Measurements from ENCODE around the gene DIAPH1.

Gene DIAPH1

DNA sequence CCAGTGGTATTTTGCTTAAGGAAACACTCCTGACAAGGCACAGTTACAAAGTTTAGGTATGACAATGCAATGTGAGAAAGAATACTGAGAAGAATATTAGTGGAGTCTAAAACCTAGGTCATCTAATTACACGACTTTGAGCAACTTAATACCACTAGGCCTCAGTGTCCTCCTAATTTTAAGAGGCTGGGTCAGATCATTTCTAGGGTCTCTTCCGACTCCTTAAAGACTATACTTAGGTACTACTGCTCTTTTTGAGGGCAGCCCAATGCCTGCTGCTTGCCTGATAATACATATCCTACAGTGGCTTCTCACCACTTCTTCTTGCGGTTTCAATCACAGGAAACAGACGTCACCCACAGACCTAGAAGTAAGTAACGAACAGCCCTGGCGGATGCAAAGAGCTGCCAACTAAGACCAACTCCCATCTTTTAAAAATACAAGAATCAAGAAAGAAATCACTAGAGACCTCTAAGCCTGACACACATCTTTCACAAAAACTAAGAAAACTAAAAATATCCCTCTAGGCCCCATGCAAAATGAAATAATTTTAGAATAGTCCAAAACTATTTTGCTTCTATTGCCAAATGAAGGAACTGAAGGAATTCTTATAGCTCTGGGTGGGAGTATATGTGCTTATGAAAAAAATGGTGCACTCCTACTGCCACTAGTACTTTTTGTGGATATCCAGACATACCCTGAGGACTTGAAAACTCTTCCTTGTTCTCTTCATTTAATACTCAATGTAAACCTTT lies 13.1 kb downstream of the DIAPH1 start:
- Histone ChIP-seq H3K27me3 (ENCODE audit: control insufficient read depth, insufficient read depth, low read length) (no peaks in the 10 kb centered on the region), H3K9me3 (ENCODE audit: control insufficient read depth, insufficient read depth, low read length) (no peaks in the 10 kb centered on the region), H3K4me3 (ENCODE audit: low read depth, low read length) (no peak overlapping the region), H3K4me1 (ENCODE audit: control insufficient read depth, insufficient read depth, low read length) (no peaks in the 10 kb centered on the region), H3K9ac (ENCODE audit: low read depth, low read length) (no peak overlapping the region), H3K36me3 (ENCODE audit: control insufficient read depth, insufficient read depth, low read length) (no peaks in the 10 kb centered on the region)

DNA sequence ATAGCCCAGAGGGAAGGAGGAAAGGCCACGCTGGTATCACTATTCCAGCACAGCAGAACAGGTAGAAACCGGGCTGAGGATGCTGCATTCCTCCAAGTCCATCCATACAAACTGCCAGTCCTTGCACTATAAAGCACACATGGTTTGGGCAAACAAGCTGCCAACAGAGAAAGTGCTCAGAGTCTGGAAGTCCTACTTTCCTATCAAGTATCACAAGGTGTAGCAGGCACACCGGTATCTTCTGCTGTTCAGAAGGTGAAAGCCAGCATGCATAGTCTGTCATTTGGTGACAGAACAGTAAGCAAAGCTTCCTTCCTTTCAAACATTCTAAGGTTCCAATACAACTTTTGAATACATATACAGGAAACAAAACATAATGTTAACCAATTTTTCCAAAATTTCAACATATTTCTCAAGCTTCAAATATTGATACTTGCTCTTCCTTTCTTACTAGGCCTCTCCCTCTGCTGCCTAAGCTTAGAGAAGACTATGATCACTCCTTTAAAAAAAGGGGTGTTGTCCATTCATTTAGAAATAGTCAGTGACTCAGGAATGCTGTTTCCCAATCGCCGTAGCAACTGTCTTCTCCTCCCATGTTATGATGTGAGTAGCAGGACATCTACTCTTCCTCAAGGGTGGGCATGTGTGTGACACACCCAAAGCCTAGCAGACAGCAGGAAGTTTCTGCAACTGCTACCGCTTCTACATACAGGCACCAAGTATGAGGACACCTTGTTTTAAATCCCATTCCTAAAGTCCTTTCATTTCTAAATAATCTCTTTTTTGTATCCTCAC lies 14.7 kb downstream of the DIAPH1 start:
- Histone ChIP-seq H3K27me3 (ENCODE audit: control insufficient read depth, insufficient read depth, low read length) (no peaks in the 10 kb centered on the region), H3K36me3 (ENCODE audit: control insufficient read depth, insufficient read depth, low read length) (no peaks in the 10 kb centered on the region), H3K9ac (ENCODE audit: low read depth, low read length) (no peak overlapping the region), H3K4me1 (ENCODE audit: control insufficient read depth, insufficient read depth, low read length) (no peaks in the 10 kb centered on the region), H3K4me3 (ENCODE audit: low read depth, low read length) (no peak overlapping the region), H3K9me3 (ENCODE audit: control insufficient read depth, insufficient read depth, low read length) (no peaks in the 10 kb centered on the region)

DNA sequence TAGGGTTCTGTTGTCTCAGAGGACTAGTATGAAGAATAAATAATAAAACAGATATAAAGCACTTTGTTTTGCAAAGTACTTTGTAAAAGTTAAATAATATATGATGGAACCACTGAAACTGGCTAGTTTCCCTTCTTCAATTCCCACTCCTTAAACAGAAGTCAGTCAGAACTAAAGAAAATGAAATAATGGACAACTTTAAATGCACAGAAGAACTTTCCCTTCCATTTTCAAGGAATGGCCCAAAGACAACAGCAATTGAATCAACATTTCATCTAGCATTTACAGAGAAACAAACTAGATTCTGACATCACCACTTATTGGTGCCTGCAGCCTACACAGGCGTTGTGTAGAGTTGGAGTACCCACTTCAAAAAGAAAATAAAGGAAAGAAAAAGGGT lies 16.2 kb downstream of the DIAPH1 start:
- Histone ChIP-seq H3K4me3 (ENCODE audit: low read depth, low read length) (no peak overlapping the region), H3K4me1 (ENCODE audit: control insufficient read depth, insufficient read depth, low read length) (no peaks in the 10 kb centered on the region), H3K27me3 (ENCODE audit: control insufficient read depth, insufficient read depth, low read length) (no peaks in the 10 kb centered on the region), H3K9me3 (ENCODE audit: control insufficient read depth, insufficient read depth, low read length) (no peaks in the 10 kb centered on the region), H3K9ac (ENCODE audit: low read depth, low read length) (no peak overlapping the region), H3K36me3 (ENCODE audit: control insufficient read depth, insufficient read depth, low read length) (no peaks in the 10 kb centered on the region)

DNA sequence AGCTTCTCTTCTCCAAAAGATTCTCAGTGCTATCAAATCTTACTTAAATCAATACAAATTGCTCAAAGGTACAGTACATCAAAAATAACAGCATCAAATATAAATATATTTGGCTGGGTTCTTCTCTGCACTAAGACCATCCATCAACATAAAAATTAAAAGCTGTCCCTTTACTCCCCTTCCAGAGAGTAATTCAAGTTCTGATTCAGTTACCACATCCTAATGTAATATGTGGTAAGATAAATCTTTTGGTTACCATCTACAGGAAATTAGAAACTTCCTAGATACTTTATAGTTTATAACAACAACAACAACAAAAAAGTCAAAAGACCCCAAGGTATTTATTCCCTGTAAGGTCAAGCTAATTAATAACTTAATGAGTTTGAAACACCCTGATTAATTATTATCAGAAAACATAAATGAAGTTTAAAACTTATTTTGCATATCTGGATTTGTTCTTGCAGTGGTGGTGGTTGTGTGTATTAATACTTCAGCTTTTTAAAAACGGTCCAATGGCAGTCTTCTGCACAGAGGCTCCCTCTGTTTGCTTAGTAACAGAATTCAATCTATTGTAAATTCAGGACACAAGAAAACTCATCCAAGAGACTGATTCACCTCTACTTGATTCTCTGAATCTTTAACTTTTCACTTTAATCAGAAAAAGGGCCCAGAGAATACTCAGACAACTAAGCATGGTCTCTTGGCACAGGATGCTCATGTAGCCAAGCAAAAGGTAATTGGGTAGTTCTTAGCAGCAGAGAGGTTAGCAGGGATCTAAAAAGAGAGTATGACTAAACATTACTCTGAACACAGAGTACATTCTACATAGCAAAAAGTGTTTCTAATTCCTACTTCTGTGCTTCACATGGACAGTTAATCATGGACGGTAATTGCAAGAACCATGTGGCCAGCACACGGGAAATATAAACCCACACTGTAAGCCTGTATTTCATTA lies 20.1 kb downstream of the DIAPH1 start:
- H3K4me3 ChIP-seq (ENCODE audit: low read depth, low read length), result no peak overlapping the region
- no peaks in the 10 kb centered on the region for H3K9me3 ChIP-seq (ENCODE audit: control insufficient read depth, insufficient read depth, low read length)
- no peaks in the 10 kb centered on the region for H3K27me3 ChIP-seq (ENCODE audit: control insufficient read depth, insufficient read depth, low read length)
- no peaks in the 10 kb centered on the region for H3K36me3 ChIP-seq (ENCODE audit: control insufficient read depth, insufficient read depth, low read length)
- H3K9ac ChIP-seq (ENCODE audit: low read depth, low read length), result no peak overlapping the region
- H3K4me1 ChIP-seq (ENCODE audit: control insufficient read depth, insufficient read depth, low read length), result no peaks in the 10 kb centered on the region

DNA sequence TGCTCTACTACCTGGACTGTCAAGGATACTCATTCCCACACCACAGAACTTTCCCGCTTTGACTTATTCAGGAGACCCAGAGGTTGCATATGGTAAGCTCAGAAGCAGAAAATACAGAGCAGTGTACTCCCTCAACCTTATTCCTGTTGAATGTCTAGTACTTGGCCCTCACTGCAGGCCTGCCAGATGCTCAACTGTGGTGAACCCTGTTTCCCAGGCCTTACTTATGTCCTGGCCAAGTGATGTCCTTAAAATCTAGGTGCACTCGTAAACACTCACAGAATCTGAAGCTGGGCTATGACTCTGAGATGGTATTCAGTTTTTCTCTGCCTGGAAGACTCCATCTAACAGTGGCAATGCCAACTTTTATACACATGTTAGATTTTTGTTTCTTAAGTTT lies 21.0 kb downstream of the DIAPH1 start:
- H3K27me3 ChIP-seq (ENCODE audit: control insufficient read depth, insufficient read depth, low read length), result no peaks in the 10 kb centered on the region
- H3K9me3 ChIP-seq (ENCODE audit: control insufficient read depth, insufficient read depth, low read length), result no peaks in the 10 kb centered on the region
- no peaks in the 10 kb centered on the region for H3K4me1 ChIP-seq (ENCODE audit: control insufficient read depth, insufficient read depth, low read length)
- no peak overlapping the region for H3K9ac ChIP-seq (ENCODE audit: low read depth, low read length)
- no peak overlapping the region for H3K4me3 ChIP-seq (ENCODE audit: low read depth, low read length)
- H3K36me3 ChIP-seq (ENCODE audit: control insufficient read depth, insufficient read depth, low read length), result no peaks in the 10 kb centered on the region

DNA sequence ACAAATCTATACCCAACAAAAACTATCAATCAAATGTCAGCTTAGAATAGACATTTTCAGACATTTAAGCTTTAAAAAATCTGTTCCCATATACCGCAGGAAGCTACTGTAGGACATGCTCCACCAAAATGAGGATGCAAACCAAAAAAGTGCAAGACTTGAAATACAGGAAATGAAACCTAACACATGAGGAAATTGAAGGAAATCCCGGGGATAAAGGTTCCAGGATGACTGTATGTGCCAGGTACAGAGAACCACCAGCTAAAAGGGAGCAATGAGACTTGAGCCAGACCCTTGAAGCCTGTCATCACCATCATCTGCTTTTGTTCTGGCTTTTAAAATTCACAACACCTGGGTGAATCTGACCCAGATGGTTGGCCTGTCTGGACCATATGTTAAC lies 21.4 kb downstream of the DIAPH1 start:
- Histone ChIP-seq H3K9ac (ENCODE audit: low read depth, low read length) (no peak overlapping the region), H3K4me1 (ENCODE audit: control insufficient read depth, insufficient read depth, low read length) (no peaks in the 10 kb centered on the region), H3K36me3 (ENCODE audit: control insufficient read depth, insufficient read depth, low read length) (no peaks in the 10 kb centered on the region), H3K27me3 (ENCODE audit: control insufficient read depth, insufficient read depth, low read length) (no peaks in the 10 kb centered on the region), H3K4me3 (ENCODE audit: low read depth, low read length) (no peak overlapping the region), H3K9me3 (ENCODE audit: control insufficient read depth, insufficient read depth, low read length) (no peaks in the 10 kb centered on the region)

DNA sequence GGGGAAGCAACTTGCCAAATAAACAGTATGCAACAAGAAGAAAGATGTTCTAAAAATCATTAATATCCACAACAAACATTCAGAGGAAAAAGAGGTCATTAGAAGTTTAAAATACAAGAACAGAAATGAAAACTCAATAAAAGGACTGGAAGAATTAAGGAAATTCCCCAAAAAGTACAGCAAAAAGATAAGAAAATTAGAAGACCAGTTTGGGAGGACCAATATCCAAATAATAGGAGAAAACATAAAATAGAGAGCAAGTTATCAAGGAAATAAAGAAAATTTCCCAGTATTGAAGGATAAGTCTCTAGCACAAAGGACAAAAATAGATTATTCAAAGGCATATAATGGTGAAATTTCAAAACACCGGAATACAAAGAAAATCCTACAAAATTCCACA lies 21.9 kb downstream of the DIAPH1 start:
- H3K27me3 ChIP-seq (ENCODE audit: control insufficient read depth, insufficient read depth, low read length), result no peaks in the 10 kb centered on the region
- no peaks in the 10 kb centered on the region for H3K4me1 ChIP-seq (ENCODE audit: control insufficient read depth, insufficient read depth, low read length)
- no peaks in the 10 kb centered on the region for H3K36me3 ChIP-seq (ENCODE audit: control insufficient read depth, insufficient read depth, low read length)
- no peak overlapping the region for H3K9ac ChIP-seq (ENCODE audit: low read depth, low read length)
- H3K9me3 ChIP-seq (ENCODE audit: control insufficient read depth, insufficient read depth, low read length), result no peaks in the 10 kb centered on the region
- no peak overlapping the region for H3K4me3 ChIP-seq (ENCODE audit: low read depth, low read length)

DNA sequence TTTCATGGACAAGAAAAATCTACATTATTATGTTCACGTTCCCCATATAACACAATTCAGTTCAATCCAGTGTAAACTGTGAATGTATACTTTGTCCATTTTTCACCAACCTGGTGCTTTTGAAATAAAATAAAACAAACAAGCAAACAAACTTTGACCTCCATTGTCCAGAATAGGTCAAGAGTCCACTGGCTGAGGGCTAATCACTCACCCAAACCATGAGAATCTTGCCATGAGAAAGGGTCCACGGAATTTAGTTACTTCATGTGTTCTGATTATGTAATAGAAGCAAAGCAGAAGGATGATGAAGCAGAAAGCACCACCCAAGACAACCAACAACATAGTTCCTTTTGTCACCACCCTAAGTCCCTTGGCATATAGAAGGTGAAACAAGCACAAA lies 28.7 kb downstream of the DIAPH1 start:
- no peaks in the 10 kb centered on the region for H3K27me3 ChIP-seq (ENCODE audit: control insufficient read depth, insufficient read depth, low read length)
- H3K9me3 ChIP-seq (ENCODE audit: control insufficient read depth, insufficient read depth, low read length), result no peaks in the 10 kb centered on the region
- peaks cover 6% of the 10 kb centered on the region for H3K36me3 ChIP-seq (ENCODE audit: control insufficient read depth, insufficient read depth, low read length)
- H3K4me3 ChIP-seq (ENCODE audit: low read depth, low read length), result no peak overlapping the region
- H3K9ac ChIP-seq (ENCODE audit: low read depth, low read length), result no peak overlapping the region
- no peaks in the 10 kb centered on the region for H3K4me1 ChIP-seq (ENCODE audit: control insufficient read depth, insufficient read depth, low read length)

DNA sequence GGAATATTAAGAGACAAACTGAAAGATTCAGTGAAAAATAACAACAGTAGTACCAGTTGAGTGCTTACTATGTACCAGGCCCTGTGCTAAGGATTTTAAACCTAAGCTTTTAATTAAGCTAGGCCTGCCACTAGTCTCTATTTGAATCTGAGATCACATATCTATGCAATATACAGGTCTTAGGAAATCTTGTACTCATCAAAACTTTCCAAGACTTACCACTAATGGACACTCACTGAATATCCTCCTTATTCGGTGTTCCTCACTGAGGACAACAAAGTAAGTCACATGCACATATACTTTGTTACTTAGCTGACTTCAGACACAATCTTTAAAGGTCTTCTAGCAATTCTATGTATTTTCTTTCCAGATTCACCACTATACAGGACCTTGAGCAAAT lies 32.6 kb downstream of the DIAPH1 start:
- Histone ChIP-seq H3K27me3 (ENCODE audit: control insufficient read depth, insufficient read depth, low read length) (no peaks in the 10 kb centered on the region), H3K36me3 (ENCODE audit: control insufficient read depth, insufficient read depth, low read length) (peaks cover 12% of the 10 kb centered on the region), H3K9me3 (ENCODE audit: control insufficient read depth, insufficient read depth, low read length) (no peaks in the 10 kb centered on the region), H3K4me1 (ENCODE audit: control insufficient read depth, insufficient read depth, low read length) (no peaks in the 10 kb centered on the region), H3K9ac (ENCODE audit: low read depth, low read length) (no peak overlapping the region), H3K4me3 (ENCODE audit: low read depth, low read length) (no peak overlapping the region)

DNA sequence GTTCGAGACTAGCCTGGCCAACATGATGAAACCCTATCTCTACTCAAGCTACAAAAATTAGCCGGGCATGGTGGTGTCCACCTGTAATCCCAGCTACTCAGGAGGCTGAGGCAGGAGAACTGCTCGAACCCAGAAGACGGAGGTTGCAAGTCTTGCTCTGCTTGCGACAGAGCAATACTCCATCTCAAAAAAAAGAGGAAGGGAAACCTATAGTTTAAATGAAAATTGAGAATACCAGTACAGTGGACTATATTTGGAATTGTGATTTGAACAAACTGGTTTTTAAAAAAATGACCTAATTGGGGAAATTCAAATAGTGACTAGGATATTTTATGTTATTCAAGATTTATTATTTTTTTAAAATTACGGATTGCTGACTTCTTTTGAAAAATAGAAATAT lies 33.2 kb downstream of the DIAPH1 start:
- Histone ChIP-seq H3K4me3 (ENCODE audit: low read depth, low read length) (no peak overlapping the region), H3K9me3 (ENCODE audit: control insufficient read depth, insufficient read depth, low read length) (no peaks in the 10 kb centered on the region), H3K4me1 (ENCODE audit: control insufficient read depth, insufficient read depth, low read length) (no peaks in the 10 kb centered on the region), H3K9ac (ENCODE audit: low read depth, low read length) (no peak overlapping the region), H3K36me3 (ENCODE audit: control insufficient read depth, insufficient read depth, low read length) (peaks cover 12% of the 10 kb centered on the region), H3K27me3 (ENCODE audit: control insufficient read depth, insufficient read depth, low read length) (no peaks in the 10 kb centered on the region)

DNA sequence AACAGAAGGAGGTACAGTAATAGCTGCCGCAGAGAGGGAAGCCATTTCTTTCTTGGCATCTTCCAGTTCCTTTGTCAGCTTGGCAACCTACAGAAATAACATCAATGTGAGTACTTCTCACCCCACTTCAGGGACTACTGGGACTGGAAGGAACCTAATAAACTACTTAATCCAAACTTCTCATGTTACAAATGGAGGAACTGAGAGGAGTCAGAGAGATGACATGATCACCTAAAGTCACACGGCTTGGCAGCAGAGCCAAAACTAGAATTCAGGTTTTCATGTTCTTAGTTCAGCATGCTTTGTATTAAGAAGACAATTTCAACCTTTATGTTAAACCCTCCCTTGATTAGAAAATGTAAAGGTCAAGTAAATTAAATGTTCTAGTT lies 44.7 kb downstream of the DIAPH1 start:
- peaks cover 39% of the 10 kb centered on the region for H3K36me3 ChIP-seq (ENCODE audit: control insufficient read depth, insufficient read depth, low read length)
- H3K27me3 ChIP-seq (ENCODE audit: control insufficient read depth, insufficient read depth, low read length), result no peaks in the 10 kb centered on the region
- no peaks in the 10 kb centered on the region for H3K9me3 ChIP-seq (ENCODE audit: control insufficient read depth, insufficient read depth, low read length)
- H3K4me1 ChIP-seq (ENCODE audit: control insufficient read depth, insufficient read depth, low read length), result no peaks in the 10 kb centered on the region
- H3K9ac ChIP-seq (ENCODE audit: low read depth, low read length), result no peak overlapping the region
- H3K4me3 ChIP-seq (ENCODE audit: low read depth, low read length), result no peak overlapping the region

All from iPS-15b (cell line).